Measurements from ENCODE around the gene F2.

F2 gene

DNA sequence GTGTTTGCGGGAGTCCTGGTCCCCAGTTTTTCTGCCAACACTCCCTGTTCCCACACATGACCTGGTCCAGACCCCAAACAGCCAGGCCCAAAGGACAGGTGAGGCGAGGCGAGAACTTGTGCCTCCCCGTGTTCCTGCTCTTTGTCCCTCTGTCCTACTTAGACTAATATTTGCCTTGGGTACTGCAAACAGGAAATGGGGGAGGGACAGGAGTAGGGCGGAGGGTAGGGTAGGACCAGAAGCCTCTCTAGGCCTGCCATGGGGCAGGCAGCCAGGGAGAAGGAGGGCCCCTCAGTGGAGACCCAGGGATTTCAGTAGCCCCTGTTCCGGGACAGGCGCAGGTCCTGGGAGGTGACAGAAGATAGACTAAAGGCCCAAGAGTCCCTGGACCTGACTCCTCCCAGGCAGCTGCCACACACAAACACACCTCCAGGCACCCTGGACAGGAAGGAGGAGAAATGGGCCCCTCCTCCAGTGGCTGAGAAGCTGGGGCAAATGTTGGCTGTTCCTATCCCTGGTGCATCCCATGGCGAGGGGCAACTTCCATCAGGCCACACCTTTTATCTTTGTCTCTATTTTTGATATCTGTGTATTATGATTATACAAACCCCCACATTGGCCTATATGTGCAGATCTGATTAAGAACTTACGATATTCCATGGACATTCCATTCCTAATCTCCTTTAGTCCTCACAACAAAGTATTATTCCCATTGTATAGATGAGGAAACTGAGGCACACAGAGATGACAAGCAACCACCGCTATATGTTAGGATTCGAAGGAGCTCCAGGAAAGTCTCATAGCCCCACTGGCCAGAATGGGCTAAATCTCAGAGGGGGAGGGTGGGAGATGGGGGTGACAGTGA lies 626 bp upstream of the F2 start:
- H3K4me1 ChIP-seq (ENCODE audit: low read depth, poor library complexity, severe bottlenecking): peaks cover 4% of the 10 kb centered on the region
- H4K20me1 ChIP-seq (ENCODE audit: insufficient read depth): no peaks in the 10 kb centered on the region
- no peaks in the 10 kb centered on the region for H3K79me2 ChIP-seq (ENCODE audit: insufficient read depth, low read depth)
- no peak for TF ChIP-seq CTCF (conservative IDR thresholded peaks at IDR 0.05; ENCODE audit: low read depth, low read length)
- H3K36me3 ChIP-seq (ENCODE audit: insufficient read depth): no peaks in the 10 kb centered on the region
- H3K27ac ChIP-seq: no peak overlapping the region
- H3K27me3 ChIP-seq (ENCODE audit: insufficient read depth, low read depth): no peaks in the 10 kb centered on the region
- no peak overlapping the region for H3K9ac ChIP-seq
- H3K4me2 ChIP-seq: no peak overlapping the region
- H2AFZ ChIP-seq (ENCODE audit: low read depth): peak overlapping the region; percentile 49; the same call in 1 of the 2 replicates
- no peak overlapping the region for H3K4me3 ChIP-seq (IDR thresholded peaks at IDR 0.05; ENCODE audit: insufficient read depth, low read depth, low read length)

- Histone ChIP-seq H3K4me1 (ENCODE audit: low read depth, poor library complexity, severe bottlenecking) (peaks cover 4% of the 10 kb centered on the region), H3K27ac (no peak overlapping the region), H3K4me2 (no peak overlapping the region), H3K9ac (no peak overlapping the region), H3K4me3 (IDR thresholded peaks at IDR 0.05; ENCODE audit: insufficient read depth, low read depth, low read length) (no peak overlapping the region), H4K20me1 (ENCODE audit: insufficient read depth) (no peaks in the 10 kb centered on the region), H3K27me3 (ENCODE audit: insufficient read depth, low read depth) (no peaks in the 10 kb centered on the region), H3K36me3 (ENCODE audit: insufficient read depth) (no peaks in the 10 kb centered on the region), H2AFZ (ENCODE audit: low read depth) (no peak overlapping the region), H3K79me2 (ENCODE audit: insufficient read depth, low read depth) (no peaks in the 10 kb centered on the region)
- TF ChIP-seq CTCF (conservative IDR thresholded peaks at IDR 0.05; ENCODE audit: low read depth, low read length): no peak
Observed at GRCh38 chr11:46719543-46720218, 668 bp downstream of the F2 start.

- H3K36me3 ChIP-seq (ENCODE audit: insufficient read depth): no peaks in the 10 kb centered on the region
- no peak overlapping the region for H2AFZ ChIP-seq (ENCODE audit: low read depth)
- H3K79me2 ChIP-seq (ENCODE audit: insufficient read depth, low read depth): no peaks in the 10 kb centered on the region
- TF ChIP-seq CTCF (conservative IDR thresholded peaks at IDR 0.05; ENCODE audit: low read depth, low read length): no peak
- H3K9ac ChIP-seq: no peak overlapping the region
- no peaks in the 10 kb centered on the region for H3K27me3 ChIP-seq (ENCODE audit: insufficient read depth, low read depth)
- no peak overlapping the region for H3K4me3 ChIP-seq (IDR thresholded peaks at IDR 0.05; ENCODE audit: insufficient read depth, low read depth, low read length)
- no peak overlapping the region for H3K4me2 ChIP-seq
- no peaks in the 10 kb centered on the region for H4K20me1 ChIP-seq (ENCODE audit: insufficient read depth)
- no peak overlapping the region for H3K27ac ChIP-seq
- peaks cover 4% of the 10 kb centered on the region for H3K4me1 ChIP-seq (ENCODE audit: low read depth, poor library complexity, severe bottlenecking)
Observed at GRCh38 chr11:46721286-46721685, 2.3 kb downstream of the F2 start.

DNA sequence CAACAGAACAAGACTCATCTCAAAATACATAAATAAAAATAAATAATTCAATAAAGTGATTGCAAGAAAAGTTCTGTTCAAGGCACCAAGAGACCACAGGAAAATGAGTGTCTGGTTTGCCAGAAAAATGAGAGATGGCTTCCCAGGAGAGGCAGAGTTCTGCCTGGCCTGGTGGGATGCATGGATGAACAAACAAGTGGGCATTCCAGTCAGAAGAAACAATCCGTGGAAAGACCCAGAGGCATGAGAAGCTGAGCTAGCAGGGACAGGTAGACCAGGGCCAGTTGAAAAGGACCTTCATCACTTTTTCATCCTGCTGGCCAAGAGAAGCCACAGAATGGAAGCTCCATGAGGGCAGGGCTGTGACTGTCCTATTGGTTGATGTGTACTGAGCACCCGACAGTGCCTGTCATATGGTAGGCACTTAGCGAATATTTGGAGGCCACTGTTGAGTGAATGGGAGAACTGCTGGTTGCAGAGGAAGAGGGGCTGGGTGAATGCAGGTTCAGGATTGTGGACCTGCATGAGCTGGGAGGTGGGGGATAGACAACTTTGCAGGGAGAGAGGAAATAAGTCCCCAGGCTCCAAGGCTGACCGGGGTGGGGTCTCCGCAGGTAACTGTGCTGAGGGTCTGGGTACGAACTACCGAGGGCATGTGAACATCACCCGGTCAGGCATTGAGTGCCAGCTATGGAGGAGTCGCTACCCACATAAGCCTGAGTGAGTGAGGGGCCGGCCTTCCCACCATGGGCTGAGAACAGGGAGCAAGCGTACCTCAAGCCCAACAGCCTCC lies 3.7 kb downstream of the F2 start:
- no peaks in the 10 kb centered on the region for H3K79me2 ChIP-seq (ENCODE audit: insufficient read depth, low read depth)
- no peak overlapping the region for H3K4me3 ChIP-seq (IDR thresholded peaks at IDR 0.05; ENCODE audit: insufficient read depth, low read depth, low read length)
- H4K20me1 ChIP-seq (ENCODE audit: insufficient read depth): no peaks in the 10 kb centered on the region
- no peak overlapping the region for H2AFZ ChIP-seq (ENCODE audit: low read depth)
- no peak overlapping the region for H3K9ac ChIP-seq
- peaks cover 4% of the 10 kb centered on the region for H3K4me1 ChIP-seq (ENCODE audit: low read depth, poor library complexity, severe bottlenecking)
- no peaks in the 10 kb centered on the region for H3K27me3 ChIP-seq (ENCODE audit: insufficient read depth, low read depth)
- H3K36me3 ChIP-seq (ENCODE audit: insufficient read depth): no peaks in the 10 kb centered on the region
- TF ChIP-seq CTCF (conservative IDR thresholded peaks at IDR 0.05; ENCODE audit: low read depth, low read length): no peak
- no peak overlapping the region for H3K4me2 ChIP-seq
- H3K27ac ChIP-seq: no peak overlapping the region
